ENCODE results near the gene CDC16.

DNA sequence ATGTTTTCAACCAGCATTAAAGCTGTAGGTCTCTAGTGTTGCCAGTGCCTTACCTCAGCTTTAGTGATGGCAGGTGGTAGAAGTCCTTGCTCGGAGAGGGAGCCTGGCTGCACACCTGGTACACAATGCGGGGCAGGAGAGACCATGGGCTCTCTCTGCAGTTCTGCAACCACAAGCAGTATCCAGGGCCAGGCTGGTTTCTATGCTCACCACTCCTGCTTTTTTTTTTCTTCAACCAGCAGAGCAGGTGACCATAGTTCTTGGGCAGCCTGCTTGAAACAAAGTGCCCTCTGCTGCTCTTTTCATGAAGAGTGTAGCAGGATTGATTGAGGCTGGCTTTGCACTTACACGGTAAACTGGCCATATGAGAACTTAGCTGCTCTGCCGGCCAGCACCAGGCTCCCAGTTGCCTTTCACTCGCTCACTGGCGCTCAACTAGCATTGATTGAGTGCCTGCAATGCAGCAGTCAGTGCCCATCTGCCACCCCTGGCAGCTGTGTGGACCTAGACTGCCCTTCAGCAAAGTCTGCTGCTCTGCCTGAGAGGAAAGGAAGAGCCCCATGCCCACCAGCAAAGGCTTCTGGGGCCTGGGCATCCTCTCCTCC lies 75.2 kb downstream of the CDC16 start:
- TF ChIP-seq GATA2 (IDR thresholded peaks at IDR 0.05; ENCODE audit: low read depth, low read length): no peak
- TF ChIP-seq GATA3 (IDR thresholded peaks at IDR 0.05; ENCODE audit: low read depth, low read length): no peak

All from SH-SY5Y (cell line).